ENCODE data around the gene FTCD. TPM values are rescaled to one million over a fixed set of nuclear protein-coding genes. Genes with fewer than 3 reads are reported as not detected.

Gene FTCD
- total and polyA plus RNA-seq, 10 of the 15 experiments (the other 5 are each of a cell fraction or from before 2014, with no cell fraction given): 0.27 to 0.28 TPM; not detected in 8

- Histone ChIP-seq H3K27me3 (replicated peaks in 1 of 2; ENCODE audit: control insufficient read depth in 2 of 2, insufficient read depth in 2 of 2, low read length in 1 of 2) (no peaks in the 10 kb centered on the region), H3K36me3 (ENCODE audit: control insufficient read depth in 2 of 2, insufficient read depth in 2 of 2, low read length in 1 of 2) (peaks cover 6 to 7% of the 10 kb centered on the region in 2 experiments), H3K79me2 (ENCODE audit: control insufficient read depth, insufficient read depth, low read length) (no peaks in the 10 kb centered on the region), H3K9me3 (replicated peaks; ENCODE audit: control insufficient read depth, insufficient read depth, low read length) (no peaks in the 10 kb centered on the region), H3K9ac (ENCODE audit: control insufficient read depth, insufficient read depth, low read length) (no peak overlapping the region), H2AFZ (ENCODE audit: control insufficient read depth, low read depth, low read length) (no peak overlapping the region), H3K4me3 (no peak overlapping the region), H3K27ac (ENCODE audit: control insufficient read depth, insufficient read depth) (no peak overlapping the region), H3K4me1 (ENCODE audit: control insufficient read depth, insufficient read depth, low read length) (no peaks in the 10 kb centered on the region; the same call in 1 of the 2 replicates), H4K20me1 (ENCODE audit: control insufficient read depth, insufficient read depth) (no peaks in the 10 kb centered on the region), H3K4me2 (ENCODE audit: control insufficient read depth, insufficient read depth) (no peak overlapping the region)
- CTCF ChIA-PET: no interaction called here
- WGBS (ENCODE audit: insufficient coverage, insufficient replicate concordance, low lambda C conversion rate, missing lambda C conversion rate): 75% methylated on average over 9 of the region's 9 CpGs
- ATAC-seq (no peak), FAIRE-seq (no peak), DNase-seq (ENCODE audit: low read depth, low spot score) (no peak)
- intact Hi-C loops (cut with micrococcal nuclease; ENCODE audit: unreplicated experiment): no loop called here
- TF ChIP-seq, protein P1, sequence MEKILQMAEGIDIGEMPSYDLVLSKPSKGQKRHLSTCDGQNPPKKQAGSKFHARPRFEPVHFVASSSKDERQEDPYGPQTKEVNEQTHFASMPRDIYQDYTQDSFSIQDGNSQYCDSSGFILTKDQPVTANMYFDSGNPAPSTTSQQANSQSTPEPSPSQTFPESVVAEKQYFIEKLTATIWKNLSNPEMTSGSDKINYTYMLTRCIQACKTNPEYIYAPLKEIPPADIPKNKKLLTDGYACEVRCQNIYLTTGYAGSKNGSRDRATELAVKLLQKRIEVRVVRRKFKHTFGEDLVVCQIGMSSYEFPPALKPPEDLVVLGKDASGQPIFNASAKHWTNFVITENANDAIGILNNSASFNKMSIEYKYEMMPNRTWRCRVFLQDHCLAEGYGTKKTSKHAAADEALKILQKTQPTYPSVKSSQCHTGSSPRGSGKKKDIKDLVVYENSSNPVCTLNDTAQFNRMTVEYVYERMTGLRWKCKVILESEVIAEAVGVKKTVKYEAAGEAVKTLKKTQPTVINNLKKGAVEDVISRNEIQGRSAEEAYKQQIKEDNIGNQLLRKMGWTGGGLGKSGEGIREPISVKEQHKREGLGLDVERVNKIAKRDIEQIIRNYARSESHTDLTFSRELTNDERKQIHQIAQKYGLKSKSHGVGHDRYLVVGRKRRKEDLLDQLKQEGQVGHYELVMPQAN (conservative IDR thresholded peaks at IDR 0.05): no peak
- TF ChIP-seq SP1 (IDR thresholded peaks at IDR 0.05; ENCODE audit: low read depth, low read length) (no peak), NFYA (IDR thresholded peaks at IDR 0.05; ENCODE audit: borderline replicate concordance, low read depth, low read length) (no peak), SMAD1 (IDR thresholded peaks at IDR 0.05; ENCODE audit: low read depth, partially characterized antibody) (no peak), MTA2 (IDR thresholded peaks at IDR 0.05; ENCODE audit: low read depth) (no peak), NFXL1 (IDR thresholded peaks at IDR 0.05; ENCODE audit: borderline replicate concordance) (no peak), BMI1 (IDR thresholded peaks at IDR 0.05; ENCODE audit: borderline replicate concordance) (no peak), MYB (IDR thresholded peaks at IDR 0.05; ENCODE audit: borderline replicate concordance, low read depth, low read length) (no peak), HDGF (IDR thresholded peaks at IDR 0.05) (no peak), IRF4 (IDR thresholded peaks at IDR 0.05; ENCODE audit: low read depth, low read length) (no peak), CHD4 (IDR thresholded peaks at IDR 0.05) (no peak), RUNX3 (IDR thresholded peaks at IDR 0.05; ENCODE audit: low read length) (no peak), NFYB (IDR thresholded peaks at IDR 0.05; ENCODE audit: insufficient read depth, low read depth, low read length) (no peak), NR2F1 (conservative IDR thresholded peaks at IDR 0.05) (no peak), FOS (IDR thresholded peaks at IDR 0.05; ENCODE audit: borderline replicate concordance, extremely low read depth, insufficient read length) (no peak), ZSCAN29 (IDR thresholded peaks at IDR 0.05) (no peak)
- TF ChIP-seq, protein P2, sequence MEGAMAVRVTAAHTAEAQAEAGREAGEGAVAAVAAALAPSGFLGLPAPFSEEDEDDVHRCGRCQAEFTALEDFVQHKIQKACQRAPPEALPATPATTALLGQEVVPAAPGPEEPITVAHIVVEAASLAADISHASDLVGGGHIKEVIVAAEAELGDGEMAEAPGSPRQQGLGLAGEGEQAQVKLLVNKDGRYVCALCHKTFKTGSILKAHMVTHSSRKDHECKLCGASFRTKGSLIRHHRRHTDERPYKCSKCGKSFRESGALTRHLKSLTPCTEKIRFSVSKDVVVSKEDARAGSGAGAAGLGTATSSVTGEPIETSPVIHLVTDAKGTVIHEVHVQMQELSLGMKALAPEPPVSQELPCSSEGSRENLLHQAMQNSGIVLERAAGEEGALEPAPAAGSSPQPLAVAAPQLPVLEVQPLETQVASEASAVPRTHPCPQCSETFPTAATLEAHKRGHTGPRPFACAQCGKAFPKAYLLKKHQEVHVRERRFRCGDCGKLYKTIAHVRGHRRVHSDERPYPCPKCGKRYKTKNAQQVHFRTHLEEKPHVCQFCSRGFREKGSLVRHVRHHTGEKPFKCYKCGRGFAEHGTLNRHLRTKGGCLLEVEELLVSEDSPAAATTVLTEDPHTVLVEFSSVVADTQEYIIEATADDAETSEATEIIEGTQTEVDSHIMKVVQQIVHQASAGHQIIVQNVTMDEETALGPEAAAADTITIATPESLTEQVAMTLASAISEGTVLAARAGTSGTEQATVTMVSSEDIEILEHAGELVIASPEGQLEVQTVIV (IDR thresholded peaks at IDR 0.05; ENCODE audit: borderline replicate concordance, partially characterized antibody): no peak
- RAD21 ChIA-PET (ENCODE audit: unreplicated experiment): no interaction called here
- no TSS peak for BruUV-seq (replicated peaks)
- in situ Hi-C loops (cut with MboI): no loop called here
- POLR2A ChIA-PET: no interaction called here
- SMC1A ChIA-PET (ENCODE audit: uncharacterized antibody, unreplicated experiment): no interaction called here
Measured at GRCh38 chr21:46189213-46189958, 34.0 kb upstream of the FTCD start.

All from GM12878 (cell line).